ENCODE data around the gene AAK1.

AAK1 gene

GRCh38 chr2:69589973-69590652, 53.4 kb downstream of the AAK1 start:
- H3K4me3 ChIP-seq (ENCODE audit: low read depth, low read length), result no peak overlapping the region
- TF ChIP-seq CTCF (IDR thresholded peaks at IDR 0.05; ENCODE audit: borderline replicate concordance, insufficient read depth, low read depth, low read length), result no peak

- no peak overlapping the region for H3K4me3 ChIP-seq (ENCODE audit: low read depth, low read length)
- no peak for TF ChIP-seq CTCF (IDR thresholded peaks at IDR 0.05; ENCODE audit: borderline replicate concordance, insufficient read depth, low read depth, low read length)
Measured at GRCh38 chr2:69588945-69589344, 54.6 kb downstream of the AAK1 start.

GRCh38 chr2:69588403-69588802, 55.1 kb downstream of the AAK1 start:
- TF ChIP-seq CTCF (IDR thresholded peaks at IDR 0.05; ENCODE audit: borderline replicate concordance, insufficient read depth, low read depth, low read length), result no peak
- no peak overlapping the region for H3K4me3 ChIP-seq (ENCODE audit: low read depth, low read length)

- no peak for TF ChIP-seq CTCF (IDR thresholded peaks at IDR 0.05; ENCODE audit: borderline replicate concordance, insufficient read depth, low read depth, low read length)
- H3K4me3 ChIP-seq (ENCODE audit: low read depth, low read length), result no peak overlapping the region
Measured at GRCh38 chr2:69585855-69586555, 57.5 kb downstream of the AAK1 start.

- TF ChIP-seq CTCF (IDR thresholded peaks at IDR 0.05; ENCODE audit: borderline replicate concordance, insufficient read depth, low read depth, low read length), result no peak
- H3K4me3 ChIP-seq (ENCODE audit: low read depth, low read length), result no peak overlapping the region
Measured at GRCh38 chr2:69584127-69584889, 59.2 kb downstream of the AAK1 start.

- no peak for TF ChIP-seq CTCF (IDR thresholded peaks at IDR 0.05; ENCODE audit: borderline replicate concordance, insufficient read depth, low read depth, low read length)
- H3K4me3 ChIP-seq (ENCODE audit: low read depth, low read length), result no peak overlapping the region
Measured at GRCh38 chr2:69583321-69583833, 60.2 kb downstream of the AAK1 start.

Measured in GM12875 (cell line).